Body of pancreas (tissue), 4 donors: ENCODE data around the gene SOCS7. TPM values are rescaled to one million over a fixed set of nuclear protein-coding genes. Genes with fewer than 3 reads are reported as not detected.

Source experiments
- ATAC-seq: fragments of 150-250 bp; one replicate; pipeline ENCODE4 v1.9.1; 2016
- DNase-seq, 4 donors: peaks; one replicate each; pipeline ENCODE4 v3.0.0-alpha.2; 2019
- H3K27ac ChIP-seq, 4 donors: fragments of 200-600 bp; sonication (generic); 1 replicate in 3 of 4; 2 replicates in 1 of 4; pipeline versions ENCODE4 v1.5.1 to v1.6.1; 2016 to 2019; ENCODE audit warnings: mild to moderate bottlenecking in 1 of 4, mixed read lengths in 1 of 4, moderate library complexity in 1 of 4
- H3K27me3 ChIP-seq, 2 donors: fragments of 200-600 bp; sonication (generic); one replicate each; pipeline ENCODE4 v1.6.0; 2016; ENCODE audit warnings: mild to moderate bottlenecking in 1 of 2
- H3K36me3 ChIP-seq, 2 donors: fragments of 200-600 bp; sonication (generic); replicated peaks in 1 of 2; 2 replicates each; pipeline ENCODE4 v1.5.1; 2016; ENCODE audit warnings: low read depth in 2 of 2; ENCODE audit not compliant: insufficient read depth in 1 of 2
- H3K4me1 ChIP-seq: fragments of 200-600 bp; sonication (generic); one replicate; pipeline ENCODE4 v1.6.0; 2016
- H3K4me3 ChIP-seq, 2 donors: fragments of 200-600 bp; sonication (generic); 1 replicate in 1 of 2; 2 replicates in 1 of 2; pipeline ENCODE4 v1.5.1; 2016 to 2019
- H3K9me3 ChIP-seq, 3 donors: fragments of 200-600 bp; sonication (generic); 1 replicate in 2 of 3; 2 replicates in 1 of 3; pipeline ENCODE4 v1.5.1; 2016
- POLR2A ChIP-seq, 3 donors: fragments of 450-650 bp; IDR thresholded peaks; one replicate each; pipeline ENCODE4 v1.6.1; 2016; ENCODE audit warnings: antibody characterized with exemption in 3 of 3, mild to moderate bottlenecking in 2 of 3
- WGBS, 2 donors: methylation state at CpG; one replicate each; pipeline ENCODE4 v1.1.5; 2017; 5-methylcytosine and 5-hydroxymethylcytosine counted together
- intact Hi-C: fragments of 100-400 bp; cut with DNase I; formaldehyde crosslinking; loops from one replicate; pipeline ENCODE4 v1.15.1; 2023
- total RNA-seq, 2 donors: library from RNA; depleted of rRNA; stranded (reverse); fragments of >200 nt; gene quantifications; one replicate each; pipeline ENCODE4 v1.1.0, GENCODE V29; 2016
- TF ChIP-seq, protein P1 (sequence below), 7 experiments: fragments of 450-650 bp in 4 of 7; fragments of 200-600 bp in 3 of 7; sonication (generic) in 3 of 7; IDR thresholded peaks; one replicate each; pipeline ENCODE4 v1.5.1; 2016 to 2019; ENCODE audit warnings: antibody characterized with exemption in 7 of 7

Gene SOCS7
- total RNA-seq, 2 donors from 2014 or later, result 15.3 to 34.3 TPM

DNA sequence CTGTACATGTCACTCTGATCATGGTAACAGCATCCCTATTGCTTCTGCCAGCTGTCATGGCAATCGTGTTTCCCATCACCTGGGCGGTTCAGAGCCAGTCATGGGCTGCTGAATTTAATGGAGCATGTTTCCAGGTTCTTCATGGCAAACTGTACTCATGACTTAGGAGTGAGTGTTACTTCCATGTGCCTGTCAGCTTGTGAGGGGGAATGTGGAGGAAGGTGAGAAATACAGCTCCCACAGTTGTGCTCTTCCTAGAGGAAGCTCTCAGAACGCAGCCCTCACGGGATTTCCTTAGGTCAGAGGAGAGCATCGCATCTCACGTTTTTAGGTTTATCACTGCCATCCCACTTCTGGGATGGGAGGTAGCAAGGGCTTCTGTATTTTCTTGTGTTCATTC lies 48.6 kb downstream of the SOCS7 start:
- 74 to 85% methylated on average over 6 of the region's 6 CpGs for WGBS, 2 donors
- ATAC-seq, result no peak
- no peaks in the 10 kb centered on the region for H3K27me3 ChIP-seq
- no peak overlapping the region for H3K4me3 ChIP-seq
- no peaks in the 10 kb centered on the region for H3K9me3 ChIP-seq
- TF ChIP-seq POLR2A (IDR thresholded peaks at IDR 0.05), result no peak
- TF ChIP-seq, protein P1, sequence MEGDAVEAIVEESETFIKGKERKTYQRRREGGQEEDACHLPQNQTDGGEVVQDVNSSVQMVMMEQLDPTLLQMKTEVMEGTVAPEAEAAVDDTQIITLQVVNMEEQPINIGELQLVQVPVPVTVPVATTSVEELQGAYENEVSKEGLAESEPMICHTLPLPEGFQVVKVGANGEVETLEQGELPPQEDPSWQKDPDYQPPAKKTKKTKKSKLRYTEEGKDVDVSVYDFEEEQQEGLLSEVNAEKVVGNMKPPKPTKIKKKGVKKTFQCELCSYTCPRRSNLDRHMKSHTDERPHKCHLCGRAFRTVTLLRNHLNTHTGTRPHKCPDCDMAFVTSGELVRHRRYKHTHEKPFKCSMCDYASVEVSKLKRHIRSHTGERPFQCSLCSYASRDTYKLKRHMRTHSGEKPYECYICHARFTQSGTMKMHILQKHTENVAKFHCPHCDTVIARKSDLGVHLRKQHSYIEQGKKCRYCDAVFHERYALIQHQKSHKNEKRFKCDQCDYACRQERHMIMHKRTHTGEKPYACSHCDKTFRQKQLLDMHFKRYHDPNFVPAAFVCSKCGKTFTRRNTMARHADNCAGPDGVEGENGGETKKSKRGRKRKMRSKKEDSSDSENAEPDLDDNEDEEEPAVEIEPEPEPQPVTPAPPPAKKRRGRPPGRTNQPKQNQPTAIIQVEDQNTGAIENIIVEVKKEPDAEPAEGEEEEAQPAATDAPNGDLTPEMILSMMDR (IDR thresholded peaks at IDR 0.05), result no peak
- no peak overlapping the region for H3K27ac ChIP-seq
- no peaks in the 10 kb centered on the region for H3K4me1 ChIP-seq
- H3K36me3 ChIP-seq, result peaks cover 13 to 35% of the 10 kb centered on the region in 2 donors
- DNase-seq, result no peak
- intact Hi-C loops, result no loop called here

DNA sequence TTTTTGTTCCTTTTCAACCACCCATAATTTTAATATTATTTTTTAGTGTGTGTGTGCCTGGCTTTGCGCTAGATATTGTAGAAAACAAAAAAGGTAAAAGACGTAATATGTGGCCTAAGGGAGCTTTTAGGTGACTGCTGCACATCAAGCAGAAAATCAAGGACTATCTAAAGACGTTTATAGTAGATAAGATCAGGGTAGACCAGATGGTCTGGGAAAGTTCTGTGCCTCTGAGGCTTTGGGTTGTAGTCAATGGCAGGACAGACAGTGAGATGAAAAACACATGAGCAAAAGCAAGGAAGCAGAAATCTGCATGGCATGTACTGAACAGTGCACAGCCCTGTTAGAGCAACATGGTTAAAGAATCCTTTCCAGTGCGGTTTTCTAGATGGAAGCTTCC lies 49.8 kb downstream of the SOCS7 start:
- Histone ChIP-seq H3K4me3 (no peak overlapping the region), H3K36me3 (peaks cover 7 to 23% of the 10 kb centered on the region in 2 donors), H3K4me1 (no peaks in the 10 kb centered on the region), H3K27ac (no peak overlapping the region), H3K27me3 (no peaks in the 10 kb centered on the region), H3K9me3 (no peaks in the 10 kb centered on the region)
- ATAC-seq (no peak), DNase-seq (no peak)
- WGBS, 2 donors, result 78 to 81% methylated on average over 4 of the region's 4 CpGs
- intact Hi-C loops, result no loop called here
- TF ChIP-seq, protein P1 (IDR thresholded peaks at IDR 0.05), result no peak
- no peak for TF ChIP-seq POLR2A (IDR thresholded peaks at IDR 0.05)

DNA sequence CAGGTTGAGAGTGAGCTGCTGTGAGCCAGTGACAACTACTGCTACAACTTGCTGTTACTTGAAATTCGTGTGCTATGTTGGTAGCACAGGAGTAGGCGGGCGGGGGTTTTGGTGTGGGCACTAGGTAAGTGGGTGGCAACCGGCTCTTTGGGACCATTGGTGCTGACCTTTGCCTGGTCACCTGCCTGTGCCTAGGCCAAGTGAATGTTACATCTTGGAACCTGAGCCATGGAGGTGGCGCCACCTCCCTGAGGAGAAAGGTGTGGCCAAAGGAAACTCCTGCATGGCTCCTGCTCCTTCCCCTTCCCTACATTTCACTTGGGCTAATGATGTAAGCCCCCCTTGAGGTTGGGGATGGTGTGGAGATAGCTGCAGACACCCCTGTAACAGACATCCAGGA lies 51.3 kb downstream of the SOCS7 start:
- Histone ChIP-seq H3K4me1 (no peaks in the 10 kb centered on the region), H3K4me3 (no peak overlapping the region), H3K36me3 (peaks cover 6 to 16% of the 10 kb centered on the region in 2 donors), H3K27me3 (no peaks in the 10 kb centered on the region), H3K27ac (no peak overlapping the region), H3K9me3 (no peaks in the 10 kb centered on the region)
- no peak for DNase-seq
- TF ChIP-seq, protein P1 (IDR thresholded peaks at IDR 0.05), result no peak
- TF ChIP-seq POLR2A (IDR thresholded peaks at IDR 0.05), result no peak
- no peak for ATAC-seq
- 92 to 100% methylated on average over 1 to 5 of the region's 5 CpGs for WGBS, 2 donors
- intact Hi-C loops, result no loop called here

DNA sequence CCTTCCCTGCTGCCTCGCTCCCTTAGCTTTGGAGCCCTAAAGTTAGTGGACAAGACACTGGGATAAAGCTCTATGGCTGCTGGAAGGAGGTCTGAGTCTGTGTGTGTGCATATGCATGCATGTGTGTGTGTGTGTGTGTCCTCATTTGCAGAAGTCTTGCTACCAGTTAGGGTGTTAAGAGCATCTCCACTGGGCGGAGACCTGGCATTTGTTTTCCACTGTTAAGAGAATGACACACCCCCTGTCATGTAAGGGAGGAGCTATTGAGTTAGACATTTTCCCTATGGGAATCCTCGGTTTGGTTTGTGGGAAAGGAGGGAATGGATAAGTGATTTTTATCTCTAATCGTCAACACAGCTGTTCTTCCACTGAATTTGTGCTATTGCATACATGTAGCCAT lies 51.8 kb downstream of the SOCS7 start:
- TF ChIP-seq, protein P1 (IDR thresholded peaks at IDR 0.05), result no peak
- no peak for TF ChIP-seq POLR2A (IDR thresholded peaks at IDR 0.05)
- no peak for DNase-seq
- no peak for ATAC-seq
- peaks cover 6 to 16% of the 10 kb centered on the region in 2 donors for H3K36me3 ChIP-seq
- no peaks in the 10 kb centered on the region for H3K4me1 ChIP-seq
- intact Hi-C loops, result no loop called here
- no peaks in the 10 kb centered on the region for H3K9me3 ChIP-seq
- H3K4me3 ChIP-seq, result no peak overlapping the region
- H3K27me3 ChIP-seq, result no peaks in the 10 kb centered on the region
- no peak overlapping the region for H3K27ac ChIP-seq
- 52 to 66% methylated on average over 4 of the region's 4 CpGs for WGBS, 2 donors

DNA sequence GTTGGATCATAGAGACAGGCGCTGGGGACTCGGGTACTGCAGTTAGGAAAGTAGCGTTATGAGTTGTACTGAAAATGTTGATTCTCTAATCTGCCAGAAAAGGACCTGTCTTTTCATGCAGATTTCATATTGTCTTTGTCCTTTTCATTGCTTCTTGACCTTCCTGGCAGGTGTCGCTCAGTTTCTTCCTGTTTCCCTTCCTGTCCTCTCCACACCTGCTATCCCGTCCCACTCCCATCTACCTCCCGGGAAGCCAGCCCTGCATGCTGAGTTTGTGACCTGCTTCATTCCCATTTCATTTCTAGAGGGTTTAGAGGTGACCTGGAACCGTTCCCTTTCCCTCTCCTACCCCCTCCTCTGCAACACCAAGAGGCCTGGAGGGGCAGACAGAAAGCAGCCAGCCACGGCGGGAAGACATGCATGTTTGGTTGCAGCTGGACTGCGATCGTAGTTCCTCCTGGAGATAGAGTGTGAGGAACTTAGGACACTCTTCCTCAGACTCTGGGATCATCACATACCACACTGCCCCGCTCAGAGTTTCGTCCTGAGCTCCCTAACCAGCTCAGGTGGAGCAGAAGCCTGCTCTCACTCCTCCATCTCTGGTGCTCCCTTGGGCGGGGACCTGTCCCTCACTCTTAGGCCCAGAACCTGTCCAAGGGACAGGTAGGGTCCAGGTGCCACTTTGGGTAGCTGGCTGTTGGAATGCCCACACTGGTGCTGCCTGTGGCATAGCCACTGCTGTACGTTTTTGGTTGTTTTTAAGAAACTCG lies 52.7 kb downstream of the SOCS7 start:
- no peak for DNase-seq
- 77 to 84% methylated on average over 12 to 16 of the region's 16 CpGs for WGBS, 2 donors
- TF ChIP-seq, protein P1 (IDR thresholded peaks at IDR 0.05), result no peak
- no peak for TF ChIP-seq POLR2A (IDR thresholded peaks at IDR 0.05)
- H3K9me3 ChIP-seq, result no peaks in the 10 kb centered on the region
- no peaks in the 10 kb centered on the region for H3K4me1 ChIP-seq
- H3K27ac ChIP-seq, result no peak overlapping the region
- ATAC-seq, result no peak
- H3K27me3 ChIP-seq, result no peaks in the 10 kb centered on the region
- no peak overlapping the region for H3K4me3 ChIP-seq
- H3K36me3 ChIP-seq, result peaks cover 6 to 13% of the 10 kb centered on the region in 2 donors
- intact Hi-C loops, result no loop called here
